Activated gamma-delta T cell treated with anti-CD3 and anti-CD28 coated beads, Interleukin-2, amount 50 U/mL, for 16 hours (primary cell): ENCODE measurements around the gene CAMK4.
A peak's percentile ranks its signal among the peaks of the same experiment; 100 is the strongest.

Experiments
- DNase-seq: peaks from one replicate; pipeline ENCODE4 v3.0.0-alpha.2; 2020; ENCODE audit warnings: low read depth

Gene CAMK4

DNA sequence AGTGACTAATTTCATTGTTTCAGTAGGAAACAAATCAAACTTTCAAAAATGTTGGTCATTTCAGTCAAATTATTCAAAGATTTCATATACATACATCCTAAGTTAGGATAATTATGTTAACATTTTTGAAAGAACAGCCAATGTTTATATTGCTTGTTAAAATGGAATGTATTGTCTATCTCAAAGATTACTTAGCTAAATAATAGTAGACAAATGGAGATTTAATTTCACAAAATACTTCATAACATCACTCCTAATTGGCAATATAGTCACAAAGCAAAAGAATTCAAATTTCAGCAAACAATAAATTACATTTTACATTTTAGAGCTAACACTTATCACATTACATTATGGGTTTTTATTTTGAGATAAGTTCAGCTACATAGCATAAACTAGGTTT lies 262.7 kb downstream of the CAMK4 start:
- DNase-seq, result no peak

DNA sequence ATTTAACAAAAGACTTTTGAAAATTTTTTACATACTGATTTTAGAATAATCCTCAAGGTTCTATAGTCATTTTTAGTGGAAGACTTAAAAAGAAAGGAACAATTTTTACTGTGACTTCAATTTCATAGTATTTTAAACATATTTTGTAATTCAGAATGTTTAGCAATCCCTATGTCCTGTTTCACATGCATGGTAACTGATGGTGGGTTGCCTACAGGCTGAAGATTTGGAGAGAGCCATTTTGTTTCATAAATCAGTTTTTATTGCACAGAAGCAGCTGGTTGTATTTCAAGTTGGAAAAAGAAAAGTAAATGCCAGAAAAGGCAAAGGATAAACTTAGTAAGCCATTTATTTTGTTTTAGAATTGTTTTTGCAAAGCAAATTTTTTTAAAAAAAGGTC lies 264.2 kb downstream of the CAMK4 start:
- no peak for DNase-seq

DNA sequence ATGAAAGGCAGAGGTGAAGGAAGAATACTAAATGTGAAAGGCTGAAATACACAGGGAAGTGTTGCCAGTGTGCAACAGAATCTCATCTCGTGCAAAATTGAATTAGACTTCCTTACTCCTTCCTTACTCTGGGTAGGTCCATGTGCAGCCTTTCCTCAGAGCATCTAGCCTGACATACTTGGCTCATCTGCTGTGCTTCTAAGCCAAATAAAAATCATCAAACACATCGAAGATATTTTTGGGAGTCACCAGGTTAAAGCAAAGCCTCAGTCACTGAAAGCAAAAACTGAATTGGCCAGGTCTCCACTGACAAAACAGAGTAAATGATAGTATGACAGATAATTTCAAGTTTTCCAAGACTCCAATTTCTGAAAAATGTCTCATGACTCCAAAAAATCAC lies 268.8 kb downstream of the CAMK4 start:
- DNase-seq, result no peak

DNA sequence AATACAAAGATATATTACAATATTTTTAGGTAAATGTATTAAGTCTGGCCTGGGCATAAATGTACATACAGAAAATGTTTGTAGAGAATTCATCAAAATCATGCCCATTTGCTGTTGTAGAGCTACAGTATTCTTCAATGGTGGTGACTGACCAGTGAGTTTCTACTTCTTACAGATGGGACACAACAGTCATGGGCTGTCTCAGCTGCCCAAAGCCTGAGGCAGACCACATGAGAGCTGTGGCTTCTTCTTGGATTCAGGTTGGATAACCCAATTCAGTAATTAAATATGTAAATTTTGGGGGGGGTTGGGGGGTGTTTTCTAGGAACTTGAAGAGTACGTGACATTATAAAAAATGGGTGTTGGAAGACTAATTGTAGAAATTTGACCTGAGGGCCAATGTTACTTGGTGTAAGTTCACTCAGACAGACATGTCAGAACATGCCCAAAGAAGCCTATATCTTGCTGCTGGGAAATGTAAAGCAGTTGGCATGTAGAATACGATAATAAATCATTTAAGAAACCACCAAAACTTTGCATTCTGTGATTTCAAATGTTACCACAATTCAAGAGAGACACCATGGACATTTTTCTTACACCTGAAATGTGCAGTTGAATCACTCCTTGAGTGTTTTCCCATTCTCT lies 270.3 kb downstream of the CAMK4 start:
- no peak for DNase-seq

DNA sequence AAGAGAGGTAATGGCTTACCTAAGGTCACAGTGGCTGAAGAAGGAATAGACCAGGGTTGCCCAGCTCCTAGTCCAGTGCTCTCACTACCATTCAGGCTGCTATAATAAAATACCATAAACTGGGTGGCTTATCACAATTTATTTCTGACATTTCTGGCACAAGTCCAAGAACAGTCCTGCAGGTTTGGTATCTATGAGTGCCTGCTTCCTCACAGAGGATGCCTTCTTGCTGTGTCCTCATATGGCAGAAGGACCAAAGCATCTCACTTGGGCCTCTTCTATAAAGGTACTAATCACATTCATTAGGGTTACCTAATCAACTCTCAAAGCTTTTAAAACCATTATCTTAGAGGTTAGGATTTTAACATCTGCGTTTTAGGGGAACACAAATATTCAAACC lies 271.0 kb downstream of the CAMK4 start:
- no peak for DNase-seq

DNA sequence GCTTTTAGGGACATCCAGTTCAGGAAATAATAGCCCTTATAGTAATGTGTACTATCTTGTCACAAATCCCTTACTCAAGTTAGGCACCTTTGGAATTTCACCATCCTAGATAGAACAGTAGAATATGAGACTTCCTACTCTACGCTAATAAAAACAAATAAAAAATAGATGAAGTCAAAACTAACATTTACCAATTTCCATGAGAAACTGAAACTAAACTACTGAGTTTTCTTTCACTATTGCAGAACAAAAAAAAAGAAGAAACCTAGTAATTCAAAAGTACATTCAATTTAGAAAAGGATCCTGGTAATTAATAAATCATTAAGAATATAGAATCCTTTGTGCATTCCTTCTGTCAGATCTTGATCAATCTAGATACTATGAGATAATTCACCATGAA lies 274.2 kb downstream of the CAMK4 start:
- DNase-seq, result no peak

DNA sequence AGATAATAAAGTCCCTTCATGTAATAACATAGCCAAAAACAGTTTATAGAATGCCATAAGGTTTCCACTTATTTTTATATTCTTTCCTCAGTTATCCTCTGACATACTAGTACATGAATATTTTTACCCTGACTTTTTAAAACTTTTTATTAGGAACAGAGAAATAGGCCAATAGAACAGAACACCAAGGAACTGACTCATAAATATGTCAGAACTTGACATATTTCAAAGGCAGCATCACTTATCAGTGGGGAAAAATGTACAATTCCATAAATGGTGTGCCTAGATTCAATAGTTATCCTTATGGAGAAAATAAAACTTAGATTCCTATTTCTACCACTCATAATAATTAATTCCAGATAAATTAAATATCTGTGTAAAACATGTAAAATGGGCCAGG lies 278.8 kb downstream of the CAMK4 start:
- no peak for DNase-seq

DNA sequence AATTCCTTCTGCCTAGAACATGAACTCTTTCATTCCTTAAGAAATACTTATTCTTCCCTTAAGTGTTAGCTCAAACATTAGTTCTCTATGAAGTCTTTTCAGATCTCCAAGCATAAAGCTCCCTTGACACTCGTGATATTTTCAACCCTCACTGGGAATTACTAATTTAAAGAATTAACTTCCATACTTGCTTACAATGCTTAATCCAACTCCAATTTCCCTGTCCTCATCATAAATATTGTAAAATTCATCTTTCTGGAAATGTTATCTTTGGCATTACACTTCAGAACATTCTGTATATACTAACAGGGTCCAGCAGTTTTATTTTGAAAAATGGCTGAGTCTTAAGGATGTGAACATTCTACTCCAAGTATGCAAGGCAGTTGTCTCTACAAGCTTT lies 280.9 kb downstream of the CAMK4 start:
- no peak for DNase-seq

DNA sequence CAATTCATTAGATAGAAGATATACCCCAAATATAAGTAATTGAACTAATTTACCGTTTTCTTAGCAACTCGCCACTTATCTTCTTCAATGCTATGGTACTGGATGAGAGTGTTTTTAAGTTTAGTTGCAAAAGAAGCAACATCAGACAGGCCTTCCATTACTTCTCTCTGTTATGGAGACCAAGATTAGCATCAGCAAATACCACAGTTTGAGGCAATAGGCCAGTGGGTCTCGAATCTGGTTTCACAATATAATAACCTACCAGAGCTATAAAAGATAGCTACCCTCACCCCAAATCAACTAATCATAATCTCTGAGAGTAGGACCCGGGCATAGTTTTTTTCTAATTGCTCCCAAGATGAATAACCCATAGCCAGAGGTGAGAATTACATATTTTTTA lies 283.1 kb downstream of the CAMK4 start:
- no peak for DNase-seq

DNA sequence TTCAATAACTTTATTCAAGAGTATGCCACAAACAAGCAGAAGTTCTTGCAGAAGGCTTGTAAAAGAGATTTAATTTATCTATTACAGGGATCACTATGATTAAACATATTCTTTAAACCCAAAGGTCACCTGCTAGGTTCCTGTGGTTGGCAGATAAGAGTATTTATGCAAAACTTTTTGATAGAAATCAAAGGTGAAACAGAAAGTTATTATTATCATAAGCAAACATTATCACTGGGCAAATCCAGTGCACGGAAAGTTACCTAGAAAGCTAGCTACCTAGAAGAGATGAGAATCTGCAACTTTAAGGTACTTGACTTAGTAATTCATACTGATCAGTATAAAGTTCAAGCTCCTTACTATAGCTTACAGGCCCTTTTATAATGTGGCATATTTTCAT lies 284.9 kb downstream of the CAMK4 start:
- no peak for DNase-seq

DNA sequence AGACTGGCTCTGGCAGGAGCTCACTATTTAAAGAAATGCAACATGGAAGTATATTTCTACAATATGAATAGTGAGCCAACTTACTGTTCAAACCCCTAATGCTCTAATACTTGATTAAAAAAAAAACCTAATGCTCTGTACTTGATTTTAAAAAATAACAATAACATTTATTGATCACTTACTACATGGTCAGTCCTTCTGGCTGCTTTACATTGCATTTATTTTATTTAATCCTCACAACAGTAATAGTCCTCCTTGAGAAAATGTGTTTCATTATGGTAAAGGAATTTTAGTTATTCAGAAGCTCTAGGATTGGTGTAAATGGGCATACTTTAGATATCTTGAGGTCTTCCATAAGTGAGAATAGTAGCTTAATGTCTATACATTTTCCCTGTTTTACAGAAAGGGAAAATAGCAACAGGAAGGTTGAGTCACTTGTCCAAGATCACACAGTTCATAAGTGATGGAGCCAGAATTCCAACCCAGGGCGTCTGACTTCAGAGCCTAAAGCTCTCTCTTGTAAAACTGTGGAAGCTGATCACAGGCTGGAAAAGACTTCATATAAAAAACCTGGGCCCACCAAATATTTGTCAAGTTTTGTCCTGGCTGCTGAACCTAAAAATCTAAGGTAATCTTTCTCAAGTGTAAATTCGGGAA lies 287.1 kb downstream of the CAMK4 start:
- no peak for DNase-seq

DNA sequence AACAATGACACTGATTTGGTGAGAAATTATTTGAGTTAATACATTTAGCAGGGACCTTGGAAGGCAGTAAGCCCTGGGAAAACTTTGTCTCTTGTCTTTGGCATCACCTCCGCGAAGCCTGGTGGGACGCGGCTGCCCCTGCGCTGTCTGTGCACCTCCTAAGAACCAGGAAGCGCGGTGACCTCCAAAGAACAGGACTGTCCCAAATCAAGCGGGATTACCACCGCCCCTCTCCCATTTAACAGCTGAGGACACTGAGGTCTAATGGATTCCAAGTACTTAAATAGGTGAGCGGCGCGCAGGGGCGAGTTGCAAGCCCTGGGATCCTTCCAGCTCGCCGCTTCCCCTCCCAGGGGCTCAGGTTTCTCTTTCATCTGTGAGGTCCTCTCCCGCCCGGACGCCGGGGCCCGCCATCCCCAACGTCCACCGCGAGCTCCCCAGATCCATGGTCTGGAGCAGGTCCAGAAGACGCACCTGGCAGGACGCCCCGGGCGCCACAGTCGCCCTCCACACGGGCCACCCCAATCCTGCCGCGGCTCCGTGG lies 287.7 kb downstream of the CAMK4 start:
- no peak for DNase-seq

DNA sequence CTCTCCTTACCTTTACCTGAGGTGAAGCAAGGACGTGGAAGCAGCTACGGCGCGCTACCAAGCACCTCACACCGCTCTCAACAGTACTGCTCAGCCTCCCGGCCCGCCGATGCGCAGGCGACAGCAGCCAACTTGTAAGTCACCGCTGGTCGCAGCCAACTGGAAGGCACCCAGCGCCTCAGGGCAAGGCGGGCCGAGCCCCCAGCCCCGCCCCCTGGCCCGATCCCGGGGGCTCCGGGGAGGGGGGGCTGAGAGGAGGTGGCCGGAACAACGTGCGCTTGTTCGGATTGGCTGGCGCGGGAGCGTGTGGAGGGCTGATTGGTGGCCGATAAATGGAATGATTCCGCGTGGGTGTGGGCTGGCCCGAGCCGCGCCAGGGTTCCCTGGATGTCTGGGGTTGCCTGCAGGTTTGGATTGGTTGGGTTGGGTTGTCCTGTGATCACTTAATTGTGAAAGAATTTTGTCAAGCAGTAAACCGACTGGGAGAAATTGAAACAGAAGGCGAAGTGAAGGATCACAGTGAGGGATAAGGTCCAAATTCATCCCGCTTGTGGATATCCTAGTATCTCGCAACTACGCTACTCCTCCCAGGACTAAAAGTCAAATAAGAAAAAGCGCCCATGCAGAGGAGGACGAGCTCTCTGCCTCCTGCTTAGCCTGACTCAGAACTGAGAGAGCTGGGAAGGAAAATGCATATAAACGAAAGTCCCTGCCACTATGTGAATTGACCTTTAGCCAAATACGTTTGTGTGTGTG lies 288.4 kb downstream of the CAMK4 start, which contains the start of gene STARD4:
Gene STARD4 (minus strand): TSS at position 161 of the 756 bp plus-strand sequence. CDS start 5,102 bp downstream, outside the sequence.
- peak; percentile 91 for DNase-seq

DNA sequence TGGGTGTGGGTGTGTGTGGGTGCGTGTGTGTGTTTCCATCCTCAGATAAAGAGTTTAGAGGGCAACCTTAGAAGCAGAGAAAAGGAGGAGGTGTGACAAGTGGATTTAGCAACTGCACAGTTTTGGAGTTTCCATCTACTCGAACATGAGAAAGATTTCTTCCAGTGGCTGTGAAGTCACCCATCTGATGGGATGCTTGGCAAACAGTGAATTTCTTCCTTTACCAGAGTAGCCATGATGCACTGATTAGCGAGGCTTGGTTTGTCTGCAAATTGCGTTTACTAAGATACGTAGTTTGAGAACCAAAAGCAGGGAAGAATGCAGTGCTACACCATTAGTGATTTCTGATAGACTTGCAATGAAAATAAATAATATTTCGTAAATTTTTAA lies 288.9 kb downstream of the CAMK4 start:
- DNase-seq, result peak; percentile 54

DNA sequence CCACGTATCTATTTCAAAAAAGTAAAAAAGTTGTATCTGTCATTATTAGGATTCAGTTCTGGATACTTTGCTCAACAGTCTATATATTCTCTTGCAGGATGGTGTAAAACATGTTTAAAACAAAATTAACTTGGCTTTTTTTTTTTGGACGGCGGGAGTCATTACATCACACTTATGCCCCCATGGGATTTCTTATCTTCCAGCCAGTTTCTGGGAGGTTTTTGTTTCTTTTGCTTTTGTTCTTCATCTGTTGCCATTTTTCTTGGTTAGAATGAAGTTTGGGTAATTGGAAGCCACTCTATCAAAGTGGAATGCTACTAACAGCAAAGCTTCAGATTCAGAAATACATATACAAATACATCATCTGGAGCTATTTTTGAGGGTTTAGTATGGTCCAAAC lies 289.9 kb downstream of the CAMK4 start:
- no peak for DNase-seq

DNA sequence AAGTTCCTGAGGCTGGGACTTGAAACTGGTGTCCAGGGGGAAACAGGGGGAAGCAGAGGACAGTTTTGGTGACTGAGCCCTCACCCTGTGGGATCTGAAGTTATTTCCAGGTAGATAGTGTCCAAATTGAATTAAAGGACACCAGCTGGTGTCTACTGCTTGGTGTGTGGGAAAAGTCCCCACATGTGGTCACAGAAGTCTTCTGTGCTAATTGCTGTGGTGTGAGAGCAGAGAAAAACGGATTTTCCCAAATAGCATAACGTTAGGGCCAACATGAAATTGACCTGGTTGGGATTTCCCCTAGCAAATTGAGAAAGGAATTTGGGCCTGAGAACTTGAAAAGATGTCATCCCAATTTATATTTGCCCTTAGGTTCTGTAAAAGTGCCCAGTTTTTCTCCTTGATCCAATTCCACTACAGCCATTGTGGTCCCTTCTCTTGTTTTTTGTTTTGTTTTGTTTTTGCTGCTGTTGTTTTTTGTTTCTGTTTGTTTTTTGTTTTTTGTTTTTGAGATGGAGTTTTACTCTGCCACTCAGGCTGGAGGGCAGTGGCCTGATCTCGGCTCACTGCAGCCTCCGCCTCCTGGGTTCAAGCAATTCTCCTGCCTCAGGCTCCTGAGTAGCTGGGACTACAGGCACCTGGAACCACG lies 293.8 kb downstream of the CAMK4 start:
- DNase-seq, result no peak

DNA sequence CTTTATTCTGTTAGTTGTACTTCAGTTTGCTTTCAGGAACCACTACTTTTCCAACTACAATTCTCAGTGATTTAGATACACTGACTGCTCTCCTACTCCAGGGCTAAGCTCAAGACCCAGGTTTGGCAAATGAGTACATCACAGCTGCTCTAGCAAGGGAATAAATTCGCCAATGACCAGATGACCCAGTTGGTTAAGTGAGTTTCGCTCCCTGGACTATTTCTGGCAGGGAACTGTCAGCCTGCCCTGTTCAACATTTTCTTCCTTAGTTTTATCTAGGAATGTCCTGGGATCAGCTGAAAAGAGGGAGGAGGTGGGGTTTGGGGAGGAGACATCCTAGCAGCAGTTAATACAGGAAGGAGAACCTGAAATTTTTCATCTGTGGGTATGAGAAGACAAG lies 294.6 kb downstream of the CAMK4 start:
- DNase-seq, result no peak

DNA sequence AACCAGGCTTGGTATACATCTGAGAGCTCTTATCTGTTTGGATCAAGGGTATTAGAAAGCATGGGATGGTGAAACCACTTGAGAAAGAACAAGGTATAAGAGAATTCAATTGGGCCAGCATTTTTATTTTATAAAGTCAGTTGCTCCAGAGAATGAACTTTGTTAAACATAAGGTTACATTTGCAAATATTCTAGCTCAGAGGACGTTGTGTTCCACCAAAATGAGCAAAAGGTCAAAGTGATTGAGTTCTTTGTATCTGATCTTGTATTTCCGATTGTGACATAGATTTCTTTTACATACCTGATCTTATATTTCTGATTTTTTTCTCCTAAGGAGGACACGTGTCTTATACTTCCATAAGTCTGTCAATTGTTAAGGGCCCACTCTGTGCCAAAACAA lies 296.7 kb downstream of the CAMK4 start:
- DNase-seq, result no peak

DNA sequence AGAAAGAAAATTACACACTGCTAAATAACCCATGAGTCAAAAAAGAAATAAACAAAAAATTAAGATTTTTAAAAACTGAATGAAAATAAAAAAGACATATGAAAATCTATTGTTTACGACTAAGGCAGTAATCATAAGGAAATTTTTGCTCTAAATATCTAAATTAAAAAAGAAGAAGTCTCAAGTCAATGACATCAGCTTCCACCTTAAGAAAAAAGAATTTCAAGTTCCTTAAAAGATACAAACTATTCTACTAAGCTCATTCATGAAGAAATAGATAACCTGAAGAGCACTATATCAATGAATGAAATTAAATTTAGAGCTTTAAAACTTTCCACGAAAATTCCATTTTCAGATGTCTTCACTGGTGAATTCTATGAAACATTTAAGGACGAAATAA lies 303.9 kb downstream of the CAMK4 start:
- no peak for DNase-seq

DNA sequence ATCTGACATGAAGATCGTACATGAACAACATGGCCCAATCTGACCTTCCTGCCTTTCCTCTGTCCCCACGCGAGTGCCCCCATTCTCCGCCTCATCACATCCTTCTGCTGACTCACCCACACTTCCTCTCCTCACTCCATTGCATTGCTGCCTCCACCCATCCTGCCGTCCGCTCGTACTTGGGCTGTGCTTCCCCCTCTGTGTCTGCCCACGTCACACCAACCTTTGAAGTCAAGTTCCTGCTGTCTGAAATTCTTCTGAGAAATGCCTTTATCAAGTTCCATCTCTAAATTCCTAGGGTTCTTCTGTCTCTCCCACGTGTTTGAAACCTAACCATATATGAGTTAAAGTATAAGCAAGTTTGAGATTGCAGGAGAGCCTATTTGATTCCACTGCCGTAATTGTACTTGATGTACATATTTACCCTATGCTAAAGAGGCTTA lies 306.1 kb downstream of the CAMK4 start:
- DNase-seq, result peak; percentile 72

DNA sequence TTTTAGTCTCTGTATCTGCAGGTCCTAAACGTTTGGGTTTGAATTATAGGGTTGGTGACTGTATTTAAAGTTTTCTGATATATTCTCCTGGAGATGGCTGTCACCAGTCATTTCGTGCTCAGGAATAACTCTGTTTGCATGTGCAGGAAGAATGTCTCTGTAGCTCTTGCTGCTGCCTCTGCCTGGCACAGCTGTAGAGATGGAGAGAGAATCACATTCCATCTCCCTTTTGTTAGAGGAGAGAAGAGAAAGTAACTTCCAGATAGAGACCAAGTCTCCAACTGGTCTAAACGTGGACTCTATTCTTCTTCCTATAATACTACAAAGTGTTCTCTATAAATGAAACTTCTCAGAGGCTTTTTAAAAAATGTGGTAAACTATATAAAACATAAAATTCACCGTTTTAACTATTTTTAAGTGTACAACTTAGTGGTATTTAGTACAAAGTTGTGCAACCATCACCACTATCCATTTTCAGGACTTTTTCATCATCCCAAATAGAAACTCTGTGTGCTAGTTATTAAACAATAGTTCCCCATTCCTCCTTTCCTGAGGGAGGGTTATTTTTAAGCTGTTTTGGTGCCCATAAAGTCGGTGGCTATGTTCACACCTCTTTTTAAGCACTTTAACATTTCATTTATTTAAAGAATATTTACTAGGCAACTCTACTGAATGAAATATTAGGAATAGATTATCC lies 308.9 kb downstream of the CAMK4 start:
- no peak for DNase-seq
